MV-4-11 (cell line): ENCODE measurements around the gene SMARCD1.

Experiments used
- DNase-seq: peaks from one replicate; lab custom pipeline; 2025; lab: John Stamatoyannopoulos, UW

Gene SMARCD1

GRCh38 chr12:50104417-50105366, 19.6 kb downstream of the SMARCD1 start:
- no peak for DNase-seq

GRCh38 chr12:50105913-50106450, 20.8 kb downstream of the SMARCD1 start:
- DNase-seq: no peak

GRCh38 chr12:50106907-50107306, 21.8 kb downstream of the SMARCD1 start:
- DNase-seq: no peak

GRCh38 chr12:50107416-50108268, 22.5 kb downstream of the SMARCD1 start:
- DNase-seq: no peak

- no peak for DNase-seq
Measured at GRCh38 chr12:50109319-50109718, 24.2 kb downstream of the SMARCD1 start.

GRCh38 chr12:50110127-50110761, 25.1 kb downstream of the SMARCD1 start:
- DNase-seq: peak; percentile 6

GRCh38 chr12:50110762-50111351, 25.7 kb downstream of the SMARCD1 start:
- DNase-seq: no peak

- DNase-seq: no peak
Measured at GRCh38 chr12:50111395-50111692, 26.2 kb downstream of the SMARCD1 start.

- peak; percentile 99 for DNase-seq
Measured at GRCh38 chr12:50111693-50112455, 26.7 kb downstream of the SMARCD1 start, which contains the start of gene COX14. Gene COX14 (plus strand): TSS chr12:50112236. CDS start chr12:50120044, 7,808 bp downstream.

GRCh38 chr12:50112456-50113218, 27.5 kb downstream of the SMARCD1 start:
- DNase-seq: peak; percentile 66

- no peak for DNase-seq
Measured at GRCh38 chr12:50117057-50117622, 32.0 kb downstream of the SMARCD1 start.

- DNase-seq: no peak
Measured at GRCh38 chr12:50119387-50119786, 34.2 kb downstream of the SMARCD1 start.

- DNase-seq: no peak
Measured at GRCh38 chr12:50120521-50120920, 35.4 kb downstream of the SMARCD1 start.

GRCh38 chr12:50120953-50121352, 35.8 kb downstream of the SMARCD1 start:
- DNase-seq: no peak

GRCh38 chr12:50121641-50122040, 36.5 kb downstream of the SMARCD1 start:
- no peak for DNase-seq

GRCh38 chr12:50123203-50123602, 38.1 kb downstream of the SMARCD1 start:
- DNase-seq: peak; percentile 39

GRCh38 chr12:50127546-50127945, 42.4 kb downstream of the SMARCD1 start:
- no peak for DNase-seq

- peak; percentile 43 for DNase-seq
Measured at GRCh38 chr12:50129290-50129689, 44.1 kb downstream of the SMARCD1 start.

GRCh38 chr12:50132505-50133135, 47.5 kb downstream of the SMARCD1 start:
- DNase-seq: peak; percentile 27
